ENCODE results near the gene GATA2. TPM values are rescaled to one million over a fixed set of nuclear protein-coding genes. Genes with fewer than 3 reads are reported as not detected.

Gene GATA2
- total RNA-seq, 1 donor from 2014 or later, result 12.9 TPM

- no peak for DNase-seq
Measured at GRCh38 chr3:128455786-128456748, 36.9 kb downstream of the GATA2 start.

DNA sequence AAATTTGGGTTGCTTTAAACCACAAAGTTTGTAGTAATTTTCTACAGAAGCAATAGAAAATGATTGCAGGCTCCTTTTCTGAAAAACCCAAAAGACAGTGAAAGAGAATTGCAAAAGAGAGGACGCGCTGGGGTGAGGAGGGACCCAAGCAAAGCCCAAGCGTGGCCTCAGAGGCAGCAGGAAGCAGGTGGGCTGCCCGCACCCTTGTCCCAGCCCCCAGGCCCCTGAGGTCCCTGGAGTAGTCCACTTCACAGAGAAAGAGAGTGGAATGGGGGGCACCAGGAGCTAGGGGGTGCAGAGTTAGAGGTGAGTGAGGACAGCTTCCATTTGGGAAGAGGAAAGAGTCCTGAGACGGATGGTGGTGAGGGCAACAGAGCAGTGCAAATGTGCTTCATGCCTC, 37.9 kb downstream of the GATA2 start:
- no peak for DNase-seq

DNA sequence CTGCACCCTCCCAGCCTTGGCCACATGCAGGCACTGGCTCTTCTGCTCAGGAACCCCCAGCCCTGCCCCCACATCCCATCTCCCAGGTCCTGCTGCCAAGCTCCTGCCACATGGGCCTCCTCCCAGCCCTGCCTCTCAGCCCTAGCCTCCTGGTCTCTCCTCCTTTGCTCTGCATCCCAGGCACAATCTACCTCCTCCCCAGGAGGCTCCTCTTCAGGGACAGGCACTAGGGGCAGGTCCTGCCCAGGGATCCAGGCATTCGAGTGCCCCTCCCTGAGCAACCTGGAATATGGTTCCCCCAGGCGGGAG, 38.7 kb downstream of the GATA2 start:
- no peak for DNase-seq

DNA sequence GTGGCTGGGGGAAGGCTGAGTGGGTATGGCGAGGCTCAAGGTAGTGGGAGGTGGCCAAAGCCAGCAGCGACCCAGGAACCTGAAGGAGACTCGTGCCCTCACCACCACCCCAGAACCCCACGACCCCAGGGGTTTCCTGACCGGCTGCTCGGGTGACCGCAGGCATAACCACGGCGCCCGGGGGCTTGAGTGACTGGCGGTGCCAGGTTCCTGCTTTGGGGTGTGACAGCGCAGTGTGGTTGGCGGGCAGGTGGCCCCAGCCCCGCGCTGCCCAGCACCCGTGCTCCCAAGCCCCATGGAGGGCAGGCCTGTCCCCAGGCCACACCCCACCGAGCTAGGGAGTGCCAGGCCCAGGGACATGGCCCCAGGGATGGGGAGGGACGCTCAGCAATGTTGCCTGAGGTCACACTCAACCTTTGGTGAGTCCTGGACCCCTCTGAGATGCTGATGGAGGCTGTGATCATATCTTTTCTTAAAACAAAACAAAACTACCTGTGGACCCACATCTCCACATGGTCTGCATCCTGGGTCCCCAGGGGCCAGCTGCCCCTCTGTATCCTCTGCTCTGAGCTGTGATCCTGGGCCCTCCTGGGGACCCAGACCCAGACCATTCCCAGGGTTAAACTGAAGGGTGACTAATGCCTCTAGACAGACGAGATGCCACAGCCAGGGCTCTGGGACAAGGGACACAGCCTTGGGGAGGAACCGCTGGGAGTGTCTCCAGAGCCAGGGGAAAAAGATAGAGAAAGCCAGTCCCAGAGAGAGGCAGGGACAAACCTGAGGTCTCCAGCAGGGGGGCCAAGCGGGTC, 39.3 kb downstream of the GATA2 start:
- no peak for DNase-seq

DNA sequence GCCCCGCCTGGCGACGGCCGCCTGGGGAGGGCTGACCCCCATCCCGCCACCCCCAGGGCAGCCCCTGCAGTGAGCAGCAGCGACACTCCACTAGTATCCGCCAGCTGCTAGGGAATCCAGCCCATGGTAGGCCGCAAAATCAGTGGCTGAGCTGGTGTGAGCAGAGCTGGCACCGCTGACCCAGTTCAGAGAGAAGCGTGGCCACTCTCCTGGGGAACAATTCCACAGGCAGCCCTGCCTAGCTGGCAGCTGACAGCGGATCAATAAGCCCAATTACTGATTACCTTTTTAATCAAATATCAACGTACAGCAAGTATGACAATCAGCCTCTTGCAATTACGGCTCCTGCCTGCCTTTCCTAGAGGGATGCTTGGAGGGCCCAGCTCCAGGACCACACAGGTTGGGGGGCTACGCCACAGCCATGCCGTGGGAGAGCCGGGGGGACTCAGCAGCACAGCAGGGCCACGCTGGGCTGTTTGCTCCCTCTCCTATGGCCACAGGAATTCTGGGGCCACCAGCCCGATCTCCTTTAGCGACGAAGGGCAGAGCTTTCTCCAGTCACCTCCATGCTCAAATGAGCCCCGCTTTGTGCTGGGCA, 40.2 kb downstream of the GATA2 start:
- no peak for DNase-seq

DNA sequence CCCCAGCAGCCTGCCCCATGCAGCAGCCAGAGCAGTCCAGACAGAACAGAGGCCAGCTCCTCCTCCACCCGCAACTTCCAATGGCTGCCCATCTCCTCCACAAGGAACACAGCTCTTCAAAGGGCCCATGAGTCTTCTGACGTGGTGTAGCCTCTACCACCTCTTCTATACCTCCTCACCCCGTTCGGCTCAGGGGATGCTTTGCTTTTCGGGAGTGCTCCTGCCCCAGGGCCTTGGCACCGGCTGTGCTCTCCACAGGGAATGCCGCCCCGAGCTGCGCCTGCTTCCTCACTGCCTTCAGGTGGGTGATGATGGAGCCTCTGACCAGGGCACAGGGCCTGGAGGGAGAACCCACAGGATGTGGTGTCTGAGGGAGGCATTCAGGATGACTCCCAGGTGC, 40.9 kb downstream of the GATA2 start:
- no peak for DNase-seq

- DNase-seq, result peak; percentile 53
Measured at GRCh38 chr3:128449111-128449638, 43.8 kb downstream of the GATA2 start.

DNA sequence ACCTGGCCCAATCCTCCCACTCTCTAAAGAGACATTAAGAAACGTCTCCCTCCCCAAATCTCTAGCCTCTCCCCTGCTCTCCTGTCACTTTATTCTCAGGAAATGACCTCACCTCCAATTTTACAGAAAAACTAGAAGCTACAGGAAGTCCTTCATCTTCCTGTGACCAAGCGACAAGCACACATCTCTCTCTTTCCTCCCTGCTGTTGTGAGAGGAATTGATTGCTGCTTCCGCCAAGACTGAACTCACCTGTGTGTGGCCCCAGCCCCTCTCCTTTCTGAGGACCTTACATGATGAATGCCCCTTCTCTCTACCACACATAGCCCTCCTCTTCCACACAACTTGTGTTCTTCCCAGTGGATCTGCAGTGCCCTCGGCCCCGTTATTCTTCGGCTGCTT, 44.5 kb downstream of the GATA2 start:
- no peak for DNase-seq

DNA sequence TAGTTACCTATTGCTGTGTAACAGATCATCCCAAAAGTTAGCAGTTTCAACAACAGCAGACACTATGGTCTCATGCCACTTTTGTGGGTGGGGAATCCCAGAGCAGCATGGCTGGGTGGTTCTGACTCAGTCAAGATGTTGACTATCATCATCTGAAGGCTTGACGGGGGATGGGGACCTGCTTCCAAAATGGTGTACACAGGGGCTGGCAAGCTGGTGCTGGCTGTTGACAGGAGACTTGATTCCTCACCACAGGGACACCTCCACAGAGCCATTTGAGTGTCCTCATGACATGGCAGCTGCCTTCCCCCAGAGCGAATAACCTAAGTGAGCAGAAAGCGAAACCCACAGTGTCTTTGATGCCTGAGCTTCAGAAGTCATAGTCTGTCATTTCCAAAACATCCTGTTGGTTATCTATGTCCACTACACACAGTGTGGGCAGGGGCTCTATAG, 45.4 kb downstream of the GATA2 start:
- no peak for DNase-seq

DNA sequence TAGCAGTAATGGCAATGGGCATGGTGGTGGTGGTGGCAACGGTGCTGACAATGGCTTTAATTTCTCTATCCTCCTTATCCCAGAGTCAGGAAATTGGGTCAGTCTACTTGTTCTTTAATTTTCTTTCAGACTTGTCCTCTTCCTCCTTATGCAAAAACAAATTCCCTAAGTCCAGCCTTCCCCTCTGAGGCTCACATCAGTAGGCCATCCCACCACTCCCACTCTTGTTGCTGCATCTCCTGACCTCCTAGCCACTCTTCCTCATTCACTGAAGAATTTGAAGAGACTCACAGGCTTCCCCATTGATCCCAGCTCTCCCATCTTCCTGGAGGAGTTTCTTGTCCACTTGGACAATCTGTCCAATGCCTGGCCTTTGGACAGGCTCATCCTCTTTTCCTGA, 46.2 kb downstream of the GATA2 start:
- DNase-seq, result no peak

GRCh38 chr3:128445357-128445756, 47.6 kb downstream of the GATA2 start:
- DNase-seq, result no peak

DNA sequence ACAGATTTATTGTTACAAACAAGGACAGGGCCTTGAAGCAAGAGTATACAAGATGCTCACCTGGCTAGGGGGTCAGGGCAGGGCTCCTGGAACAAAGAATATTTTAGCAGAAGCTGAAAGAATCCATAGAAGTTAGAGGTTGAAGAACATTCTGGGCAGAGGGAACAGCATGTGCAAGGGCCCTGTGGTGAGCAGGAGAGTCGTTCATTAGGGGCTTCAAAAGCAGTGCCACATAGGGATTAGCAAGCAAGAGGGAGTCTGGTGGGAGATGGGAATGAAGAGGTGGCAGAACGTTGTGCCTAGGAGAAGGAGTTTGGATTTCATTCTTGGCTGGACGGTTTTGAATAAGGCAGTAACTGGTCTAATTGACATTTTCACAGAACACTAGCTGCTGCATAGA, 49.2 kb downstream of the GATA2 start:
- no peak for DNase-seq

DNA sequence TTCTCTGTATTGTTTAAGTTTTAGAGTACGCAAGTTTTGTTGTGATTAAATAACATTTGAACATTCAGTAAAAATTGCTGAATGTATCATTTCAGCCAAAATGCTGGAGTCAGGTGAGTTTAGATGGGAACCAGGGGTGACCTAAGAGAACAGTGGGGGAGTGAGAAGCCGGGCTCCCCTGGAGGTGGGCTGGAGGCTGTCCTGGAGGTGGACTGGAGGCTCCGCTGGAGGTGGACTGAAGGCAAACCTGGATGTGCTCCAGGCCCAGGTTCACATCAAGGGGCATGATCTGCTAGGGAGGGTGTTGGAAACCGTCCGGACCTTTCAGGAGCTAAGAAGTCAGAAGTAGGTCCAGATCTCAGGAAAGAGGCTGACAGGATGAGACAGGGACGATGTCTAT, 50.1 kb downstream of the GATA2 start:
- no peak for DNase-seq

DNA sequence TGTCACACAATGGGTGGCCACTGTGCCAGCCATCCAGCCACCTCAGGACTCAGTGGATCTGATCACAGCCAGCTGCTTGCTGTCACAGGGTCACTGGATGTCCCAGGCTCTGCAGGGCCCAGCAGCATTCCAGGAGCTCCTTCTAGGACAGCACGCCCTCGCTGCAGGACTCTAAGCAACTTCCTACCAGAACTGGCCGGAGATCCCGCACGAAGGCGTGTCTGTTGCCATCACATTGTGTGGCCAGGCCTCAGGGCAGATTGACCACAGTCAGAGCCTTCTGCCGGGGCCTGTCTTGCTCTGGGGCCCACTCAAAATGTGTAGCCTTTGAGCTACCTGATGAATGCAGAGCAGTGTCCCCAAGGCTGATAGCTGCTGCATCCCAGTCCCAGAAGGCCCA, 50.9 kb downstream of the GATA2 start:
- DNase-seq, result no peak

- DNase-seq, result no peak
Measured at GRCh38 chr3:128439226-128439625, 53.8 kb downstream of the GATA2 start.

GRCh38 chr3:128438488-128439072, 54.4 kb downstream of the GATA2 start:
- DNase-seq, result no peak

GRCh38 chr3:128436214-128436613, 56.8 kb downstream of the GATA2 start:
- DNase-seq, result no peak

- no peak for DNase-seq
Measured at GRCh38 chr3:128435561-128435960, 57.4 kb downstream of the GATA2 start.

GRCh38 chr3:128435058-128435457, 57.9 kb downstream of the GATA2 start:
- DNase-seq, result no peak

DNA sequence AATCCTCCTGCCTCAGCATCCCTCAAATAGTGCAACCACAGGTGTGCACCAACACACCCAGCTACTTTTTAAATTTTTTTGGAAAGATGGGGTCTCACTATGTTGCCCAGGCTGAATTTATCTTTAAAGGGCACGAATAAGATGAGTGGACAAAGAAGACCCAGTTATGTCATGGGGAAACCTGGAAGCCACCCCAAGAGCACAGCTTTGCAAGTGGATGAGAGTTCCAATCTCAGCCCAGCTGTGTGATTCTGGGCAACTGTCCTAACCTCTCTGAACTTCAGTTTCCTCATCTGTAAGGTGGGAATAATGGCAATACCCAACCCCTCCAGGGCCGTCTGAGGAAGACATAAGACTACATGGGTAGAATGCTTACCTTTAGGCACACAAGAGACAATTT, 58.5 kb downstream of the GATA2 start:
- no peak for DNase-seq

DNA sequence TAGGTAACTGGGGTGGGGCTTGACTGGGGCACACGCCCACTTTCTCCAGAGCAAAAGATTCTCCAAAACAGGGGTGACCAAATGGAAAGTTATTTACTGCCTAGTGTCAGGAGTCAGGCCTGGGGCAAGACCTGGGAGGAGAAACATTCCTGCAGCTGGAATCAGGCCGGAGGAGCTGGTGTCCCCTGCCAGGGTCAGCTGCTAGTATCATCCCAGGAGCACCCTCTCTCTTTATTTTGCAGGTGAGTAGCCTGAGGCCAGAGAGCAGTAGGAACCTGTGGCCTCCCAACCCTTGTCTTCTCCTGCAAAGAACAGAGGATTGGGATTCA, 59.2 kb downstream of the GATA2 start:
- DNase-seq, result no peak

GRCh38 chr3:128432971-128433836, 59.8 kb downstream of the GATA2 start:
- DNase-seq, result peak; percentile 32
